Skin of body (tissue), 2 donors: Measurements from ENCODE around the gene PTPN7. TPM values are rescaled to one million over a fixed set of nuclear protein-coding genes. Genes with fewer than 3 reads are reported as not detected.
"Not testable (repeated sequence)": the region's sequence is repeated elsewhere in the genome, so short reads cannot be mapped to it uniquely, and the experiment has no call there.

ENCODE experiments used
- DNase-seq: peaks from one replicate; lab custom pipeline; 2025; lab: John Stamatoyannopoulos, UW
- total RNA-seq: library from RNA; depleted of rRNA; stranded (reverse); fragments of >200 nt; gene quantifications from one replicate; pipeline ENCODE4 v1.2.3, GENCODE V29; 2014

Gene PTPN7
- total RNA-seq, 1 donor from 2014 or later: 1.4 TPM

GRCh38 chr1:202154148-202154765, 6.1 kb downstream of the PTPN7 start:
- DNase-seq: no peak

- DNase-seq: no peak
Measured at GRCh38 chr1:202153284-202153683, 7.1 kb downstream of the PTPN7 start.

- no peak for DNase-seq
Measured at GRCh38 chr1:202152399-202152798, 8.0 kb downstream of the PTPN7 start.

- no peak for DNase-seq
Measured at GRCh38 chr1:202151045-202151444, 9.4 kb downstream of the PTPN7 start.

GRCh38 chr1:202150602-202151001, 9.8 kb downstream of the PTPN7 start:
- DNase-seq: no peak

GRCh38 chr1:202150187-202150586, 10.2 kb downstream of the PTPN7 start:
- no peak for DNase-seq

GRCh38 chr1:202149566-202149965, 10.8 kb downstream of the PTPN7 start:
- DNase-seq: no peak

GRCh38 chr1:202148391-202148790, 12.0 kb downstream of the PTPN7 start:
- no peak for DNase-seq

- no peak for DNase-seq
Measured at GRCh38 chr1:202146993-202147392, 13.4 kb downstream of the PTPN7 start.

GRCh38 chr1:202146279-202146678, 14.1 kb downstream of the PTPN7 start:
- DNase-seq: no peak

GRCh38 chr1:202145744-202146140, 14.7 kb downstream of the PTPN7 start:
- DNase-seq: not testable (repeated sequence)

- no peak for DNase-seq
Measured at GRCh38 chr1:202145068-202145743, 15.2 kb downstream of the PTPN7 start.

GRCh38 chr1:202144402-202145067, 15.9 kb downstream of the PTPN7 start, which contains the start of gene ARL8A:
Gene ARL8A (minus strand): TSS chr1:202144737. CDS start chr1:202144572, 165 bp downstream.
- peak; percentile 13 for DNase-seq

- no peak for DNase-seq
Measured at GRCh38 chr1:202143768-202144401, 16.5 kb downstream of the PTPN7 start.

- DNase-seq: peak; percentile 43
Measured at GRCh38 chr1:202143011-202143767, 17.2 kb downstream of the PTPN7 start.

GRCh38 chr1:202141468-202141867, 18.9 kb downstream of the PTPN7 start:
- not testable (repeated sequence) for DNase-seq

GRCh38 chr1:202140833-202141232, 19.6 kb downstream of the PTPN7 start:
- DNase-seq: no peak

GRCh38 chr1:202135221-202135721, 25.1 kb downstream of the PTPN7 start:
- peak; percentile 53 for DNase-seq

- DNase-seq: no peak
Measured at GRCh38 chr1:202134645-202135172, 25.7 kb downstream of the PTPN7 start.

- DNase-seq: no peak
Measured at GRCh38 chr1:202133989-202134388, 26.4 kb downstream of the PTPN7 start.

- no peak for DNase-seq
Measured at GRCh38 chr1:202133496-202133895, 26.9 kb downstream of the PTPN7 start.
